GM10248 (cell line): ENCODE data around the gene NUAK2.

Experiments used
- CTCF ChIA-PET: fragments of 300-600 bp; sonication (Branson Sonifier 250); formaldehyde crosslinking; extraction: SDS; loops from one replicate; lab custom pipeline; 2021; ENCODE audit warnings: antibody characterized with exemption; lab: Yijun Ruan, JAX
- POLR2A ChIA-PET: fragments of 350-650 bp; sonication (Branson Sonifier 250); formaldehyde crosslinking; extraction: SDS; loops from one replicate; lab custom pipeline; 2020; ENCODE audit warnings: antibody characterized with exemption; lab: Yijun Ruan, JAX
- DNase-seq: peaks from one replicate; pipeline ENCODE4 v3.0.0; 2012; ENCODE audit errors: extremely low spot score
- TF ChIP-seq, protein P1 (sequence below): IDR thresholded peaks from 2 replicates; pipeline ENCODE4 v1.5.1; 2012; ENCODE audit warnings: mild to moderate bottlenecking, low read depth; ENCODE audit errors: extremely low read depth, missing control alignments, control extremely low read depth

The NUAK2 gene

DNA sequence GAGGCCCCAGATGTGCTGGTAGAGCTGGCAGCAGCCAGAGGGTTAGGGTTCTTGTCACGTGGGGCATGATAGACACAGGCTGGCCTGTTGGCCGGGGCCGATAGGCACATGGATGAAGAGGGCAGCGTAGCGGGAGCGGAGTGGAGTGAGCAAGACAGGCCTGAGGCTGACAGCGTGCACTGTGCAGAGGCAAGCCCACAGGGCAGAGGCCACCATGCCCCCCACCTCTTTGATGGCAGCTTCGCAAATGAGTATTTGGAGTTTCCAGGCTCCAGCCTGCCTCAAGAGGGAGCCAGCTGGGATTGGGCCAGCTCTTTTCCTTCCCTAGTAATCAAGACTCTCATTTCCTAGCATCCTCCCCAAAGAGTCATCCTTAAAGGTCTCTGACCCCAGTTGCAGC, 50.3 kb downstream of the NUAK2 start:
- TF ChIP-seq, protein P1, sequence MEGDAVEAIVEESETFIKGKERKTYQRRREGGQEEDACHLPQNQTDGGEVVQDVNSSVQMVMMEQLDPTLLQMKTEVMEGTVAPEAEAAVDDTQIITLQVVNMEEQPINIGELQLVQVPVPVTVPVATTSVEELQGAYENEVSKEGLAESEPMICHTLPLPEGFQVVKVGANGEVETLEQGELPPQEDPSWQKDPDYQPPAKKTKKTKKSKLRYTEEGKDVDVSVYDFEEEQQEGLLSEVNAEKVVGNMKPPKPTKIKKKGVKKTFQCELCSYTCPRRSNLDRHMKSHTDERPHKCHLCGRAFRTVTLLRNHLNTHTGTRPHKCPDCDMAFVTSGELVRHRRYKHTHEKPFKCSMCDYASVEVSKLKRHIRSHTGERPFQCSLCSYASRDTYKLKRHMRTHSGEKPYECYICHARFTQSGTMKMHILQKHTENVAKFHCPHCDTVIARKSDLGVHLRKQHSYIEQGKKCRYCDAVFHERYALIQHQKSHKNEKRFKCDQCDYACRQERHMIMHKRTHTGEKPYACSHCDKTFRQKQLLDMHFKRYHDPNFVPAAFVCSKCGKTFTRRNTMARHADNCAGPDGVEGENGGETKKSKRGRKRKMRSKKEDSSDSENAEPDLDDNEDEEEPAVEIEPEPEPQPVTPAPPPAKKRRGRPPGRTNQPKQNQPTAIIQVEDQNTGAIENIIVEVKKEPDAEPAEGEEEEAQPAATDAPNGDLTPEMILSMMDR: no peak
- ChIA-PET POLR2A (no interaction called here), CTCF (interaction anchor here (0.8 to 42.6 kb wide), 13 partner anchors 9 to 438 kb away, joined by 3 to 1591 read pairs (median 5); partner anchors contain the start of gene NUAK2)
- no peak for DNase-seq

DNA sequence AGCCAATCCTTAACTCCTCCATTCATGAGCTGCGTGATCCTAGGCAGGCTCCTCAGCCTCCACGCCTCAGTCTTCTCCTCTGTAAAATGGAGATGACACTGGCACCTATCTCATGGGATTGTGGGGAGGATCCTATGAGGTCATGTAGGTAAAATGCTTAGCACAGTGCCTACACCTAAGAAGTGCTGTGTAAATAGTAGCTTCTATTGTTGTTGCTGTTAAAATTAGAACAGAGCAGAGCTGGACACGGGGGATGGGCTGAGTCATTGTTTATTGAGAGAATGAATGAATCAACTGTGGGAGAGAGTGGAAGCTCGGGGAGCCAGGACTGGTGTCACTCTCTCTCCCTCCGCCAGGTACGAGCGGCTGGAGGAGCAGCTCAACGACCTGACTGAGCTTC, 50.8 kb downstream of the NUAK2 start:
- no peak for DNase-seq
- POLR2A ChIA-PET: interaction anchor here (0.5 to 0.6 kb wide), 2 partner anchors 50 to 1444 kb away, joined by 3 read pairs; no protein-coding TSS in a partner anchor
- TF ChIP-seq, protein P1: no peak
- CTCF ChIA-PET: interaction anchor here (0.8 to 42.6 kb wide), 12 partner anchors 9 to 294 kb away, joined by 3 to 1591 read pairs (median 6); partner anchors contain the start of gene NUAK2

DNA sequence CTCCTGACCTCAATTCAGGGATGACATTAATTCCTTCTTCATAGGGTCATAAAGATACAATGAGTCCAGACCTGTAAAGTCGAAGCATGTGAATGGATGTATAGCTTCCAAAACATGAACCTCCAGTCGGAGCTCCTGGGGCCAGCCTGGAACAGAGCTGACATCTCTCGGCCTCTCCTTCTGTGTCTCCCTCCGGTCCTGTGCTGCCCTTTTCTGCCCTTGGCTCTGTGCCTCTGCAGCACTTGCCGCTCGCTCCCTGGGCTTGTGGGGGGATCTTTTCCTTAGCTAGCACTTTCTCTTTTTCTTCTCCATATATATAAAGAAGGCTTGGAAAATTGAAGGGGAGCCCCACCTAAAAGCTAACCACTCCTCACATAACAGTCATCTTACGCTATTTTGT, 51.3 kb downstream of the NUAK2 start:
- no peak for DNase-seq
- ChIA-PET POLR2A (interaction anchor here (0.5 to 0.6 kb wide), 2 partner anchors 51 to 1443 kb away, joined by 3 read pairs; no protein-coding TSS in a partner anchor), CTCF (interaction anchor here (0.9 to 42.6 kb wide), 9 partner anchors 10 to 294 kb away, joined by 3 to 1591 read pairs (median 12); partner anchors contain the start of gene NUAK2)
- TF ChIP-seq, protein P1: no peak

DNA sequence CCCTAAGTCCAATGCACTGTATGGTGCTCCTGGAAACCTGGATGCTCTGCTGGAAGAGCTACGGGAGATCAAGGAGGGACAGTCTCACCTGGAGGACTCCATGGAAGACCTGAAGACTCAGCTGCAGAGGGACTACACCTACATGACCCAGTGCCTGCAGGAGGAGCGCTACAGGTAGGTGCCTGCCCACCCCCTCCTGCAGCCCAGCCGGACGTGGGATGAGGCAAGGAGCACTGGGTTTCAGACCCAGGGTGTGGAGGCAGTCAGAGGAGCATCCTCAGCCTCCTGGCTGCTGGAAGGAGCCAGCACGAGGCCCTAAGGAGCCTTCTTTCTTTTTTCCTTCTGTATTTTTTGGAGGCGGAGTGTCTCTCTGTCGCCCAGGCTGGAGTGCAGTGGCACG, 51.8 kb downstream of the NUAK2 start:
- no peak for DNase-seq
- TF ChIP-seq, protein P1: no peak
- ChIA-PET CTCF (interaction anchor here (0.9 to 42.6 kb wide), 9 partner anchors 8 to 293 kb away, joined by 3 to 1591 read pairs (median 12); partner anchors contain the start of gene NUAK2), POLR2A (no interaction called here)

DNA sequence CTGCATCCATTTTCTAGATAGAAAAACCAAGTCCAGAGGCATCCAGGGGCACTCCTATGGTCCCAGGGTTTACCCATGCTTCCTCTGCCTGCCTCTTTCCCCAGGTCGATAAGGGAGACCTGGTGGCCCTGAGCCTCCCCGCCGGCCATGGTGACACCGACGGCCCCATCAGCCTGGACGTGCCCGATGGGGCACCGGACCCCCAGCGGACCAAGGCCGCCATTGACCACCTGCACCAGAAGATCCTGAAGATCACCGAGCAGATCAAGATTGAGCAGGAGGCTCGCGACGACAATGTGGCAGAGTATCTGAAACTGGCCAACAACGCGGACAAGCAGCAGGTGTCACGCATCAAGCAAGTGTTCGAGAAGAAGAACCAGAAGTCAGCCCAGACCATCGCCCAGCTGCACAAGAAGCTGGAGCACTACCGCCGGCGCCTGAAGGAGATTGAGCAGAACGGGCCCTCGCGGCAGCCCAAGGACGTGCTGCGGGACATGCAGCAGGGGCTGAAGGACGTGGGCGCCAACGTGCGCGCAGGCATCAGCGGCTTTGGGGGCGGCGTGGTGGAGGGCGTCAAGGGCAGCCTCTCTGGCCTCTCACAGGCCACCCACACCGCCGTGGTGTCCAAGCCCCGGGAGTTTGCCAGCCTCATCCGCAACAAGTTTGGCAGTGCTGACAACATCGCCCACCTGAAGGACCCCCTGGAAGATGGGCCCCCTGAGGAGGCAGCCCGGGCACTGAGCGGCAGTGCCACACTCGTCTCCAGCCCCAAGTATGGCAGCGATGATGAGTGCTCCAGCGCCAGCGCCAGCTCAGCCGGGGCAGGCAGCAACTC, 52.5 kb downstream of the NUAK2 start:
- no peak for DNase-seq
- POLR2A ChIA-PET: no interaction called here
- TF ChIP-seq, protein P1: no peak
- CTCF ChIA-PET: interaction anchor here (0.9 to 42.6 kb wide), 6 partner anchors 9 to 256 kb away, joined by 3 to 1591 read pairs (median 14); partner anchors contain the start of gene NUAK2

DNA sequence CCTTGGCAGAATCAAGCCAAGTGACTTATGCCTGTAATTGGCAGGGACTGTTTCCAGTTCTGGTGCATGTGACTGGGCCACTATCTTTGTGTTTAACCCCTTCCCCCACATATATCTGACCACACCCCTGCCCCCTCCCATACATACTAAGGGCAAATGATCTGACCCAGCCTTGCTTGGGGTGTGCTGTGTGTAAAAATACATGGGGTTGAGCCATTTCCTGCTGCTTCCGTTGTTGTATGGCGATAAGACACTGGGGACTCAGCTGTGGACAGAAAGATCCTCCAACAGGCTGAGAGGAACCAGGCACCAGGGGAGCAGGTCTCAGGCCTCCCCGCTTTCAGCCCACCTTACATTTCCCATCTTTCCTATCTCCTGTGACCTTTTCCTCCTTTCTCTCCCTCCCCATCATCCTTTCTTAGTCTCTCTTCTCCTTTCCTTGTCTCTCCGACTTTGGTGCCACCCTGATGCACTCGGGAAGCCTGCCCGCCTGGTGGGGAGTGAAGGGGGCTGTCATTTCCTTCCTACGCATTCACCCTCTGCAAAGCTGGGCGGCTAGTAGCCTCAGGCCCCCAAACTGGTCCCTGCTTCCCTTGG, 54.1 kb downstream of the NUAK2 start:
- ChIA-PET POLR2A (no interaction called here), CTCF (interaction anchor here (3.0 to 42.6 kb wide), 4 partner anchors 8 to 52 kb away, joined by 15 to 1591 read pairs (median 494); partner anchors contain the start of genes NUAK2 and TMCC2)
- TF ChIP-seq, protein P1: no peak
- no peak for DNase-seq
